ES-I3 (cell line): ENCODE measurements around the gene PTGER1.

ENCODE experiments used
- H3K36me3 ChIP-seq: 2 replicates; pipeline ENCODE4 v1.6.1; 2013; ENCODE audit warnings: mild to moderate bottlenecking, low read length, control low read depth, moderate library complexity; ENCODE audit not compliant: insufficient read depth
- H3K4me1 ChIP-seq: 2 replicates; pipeline ENCODE4 v1.6.1; 2013; ENCODE audit warnings: mild to moderate bottlenecking, control low read depth, low read length; ENCODE audit not compliant: insufficient read depth
- H3K9ac ChIP-seq: 2 replicates; pipeline ENCODE4 v1.6.1; 2013; ENCODE audit warnings: low read depth, mild to moderate bottlenecking, low read length, moderate library complexity
- H3K9me3 ChIP-seq: 2 replicates; pipeline ENCODE4 v1.6.1; 2013; ENCODE audit warnings: mild to moderate bottlenecking, low read length, moderate library complexity; ENCODE audit not compliant: control insufficient read depth, insufficient read depth

Gene PTGER1

GRCh38 chr19:14432791-14433553 is 42.2 kb downstream of the PTGER1 start, which contains the start of gene PKN1:
Gene PKN1 (plus strand): TSS chr19:14433306. CDS start chr19:14433522, 216 bp downstream.
- Histone ChIP-seq H3K36me3 (no peaks in the 10 kb centered on the region), H3K4me1 (no peaks in the 10 kb centered on the region), H3K9me3 (no peaks in the 10 kb centered on the region), H3K9ac (peak within 1 kb of the TSS; percentile 80)

GRCh38 chr19:14430712-14431111 is 44.4 kb downstream of the PTGER1 start:
- H3K9me3 ChIP-seq = no peaks in the 10 kb centered on the region
- no peak overlapping the region for H3K9ac ChIP-seq
- H3K36me3 ChIP-seq = no peaks in the 10 kb centered on the region
- 0 out of 2 replicates have a peak, but pooled peaks cover under 1% of the 10 kb centered on the region for H3K4me1 ChIP-seq

GRCh38 chr19:14428882-14429416 is 46.2 kb downstream of the PTGER1 start:
- Histone ChIP-seq H3K9me3 (no peaks in the 10 kb centered on the region), H3K4me1 (0 out of 2 replicates have a peak, but pooled peaks cover 4% of the 10 kb centered on the region), H3K36me3 (no peaks in the 10 kb centered on the region), H3K9ac (no peak overlapping the region)

- Histone ChIP-seq H3K36me3 (no peaks in the 10 kb centered on the region), H3K9me3 (no peaks in the 10 kb centered on the region), H3K4me1 (peaks cover 10% of the 10 kb centered on the region; the same call in 1 of the 2 replicates), H3K9ac (no peak overlapping the region)
These were observed 47.7 kb downstream of the PTGER1 start for GRCh38 chr19:14427461-14427860.

- no peaks in the 10 kb centered on the region for H3K9me3 ChIP-seq
- H3K4me1 ChIP-seq = peaks cover 10% of the 10 kb centered on the region; the same call in 1 of the 2 replicates
- H3K36me3 ChIP-seq = no peaks in the 10 kb centered on the region
- H3K9ac ChIP-seq = no peak overlapping the region
These were observed 49.4 kb downstream of the PTGER1 start for GRCh38 chr19:14425696-14426138.
